HG02981 (cell line): ENCODE results near the gene SMAD1.

Experiments
- ATAC-seq: cut with Tn5 transposase; IDR thresholded peaks from one replicate; pipeline ENCODE4 v1.9.1; 2021; ENCODE audit warnings: mild to moderate bottlenecking, moderate library complexity; ENCODE audit not compliant: unreplicated experiment

Gene SMAD1

GRCh38 chr4:145488310-145488709 lies 6.7 kb downstream of the SMAD1 start:
- no peak for ATAC-seq

GRCh38 chr4:145489556-145489955 lies 7.9 kb downstream of the SMAD1 start:
- no peak for ATAC-seq

- ATAC-seq: no peak
Measured at GRCh38 chr4:145490361-145490760, 8.7 kb downstream of the SMAD1 start.

- ATAC-seq: no peak
Measured at GRCh38 chr4:145490796-145491195, 9.1 kb downstream of the SMAD1 start.

GRCh38 chr4:145492376-145492775 lies 10.7 kb downstream of the SMAD1 start:
- no peak for ATAC-seq

GRCh38 chr4:145493166-145493565 lies 11.5 kb downstream of the SMAD1 start:
- no peak for ATAC-seq

- no peak for ATAC-seq
Measured at GRCh38 chr4:145494666-145495270, 13.1 kb downstream of the SMAD1 start.

GRCh38 chr4:145496292-145496691 lies 14.6 kb downstream of the SMAD1 start:
- ATAC-seq: no peak

GRCh38 chr4:145497199-145498149 lies 15.8 kb downstream of the SMAD1 start:
- no peak for ATAC-seq

- peak; percentile 51 for ATAC-seq
Measured at GRCh38 chr4:145498430-145498829, 16.8 kb downstream of the SMAD1 start.

GRCh38 chr4:145501051-145501660 lies 19.5 kb downstream of the SMAD1 start:
- peak; percentile 59 for ATAC-seq

- ATAC-seq: no peak
Measured at GRCh38 chr4:145502809-145503208, 21.2 kb downstream of the SMAD1 start.

GRCh38 chr4:145503486-145504072 lies 21.9 kb downstream of the SMAD1 start:
- no peak for ATAC-seq

- no peak for ATAC-seq
Measured at GRCh38 chr4:145505995-145506394, 24.3 kb downstream of the SMAD1 start.

- ATAC-seq: no peak
Measured at GRCh38 chr4:145507636-145508035, 26.0 kb downstream of the SMAD1 start.

- no peak for ATAC-seq
Measured at GRCh38 chr4:145511913-145512522, 30.4 kb downstream of the SMAD1 start.

- no peak for ATAC-seq
Measured at GRCh38 chr4:145513020-145513621, 31.5 kb downstream of the SMAD1 start.

GRCh38 chr4:145520172-145520571 lies 38.5 kb downstream of the SMAD1 start:
- no peak for ATAC-seq

GRCh38 chr4:145521282-145521681 lies 39.6 kb downstream of the SMAD1 start:
- ATAC-seq: no peak

GRCh38 chr4:145523117-145523516 lies 41.5 kb downstream of the SMAD1 start:
- ATAC-seq: no peak

- ATAC-seq: no peak
Measured at GRCh38 chr4:145524552-145524951, 42.9 kb downstream of the SMAD1 start.
